HCT116 (cell line): Measurements from ENCODE around the gene PRKCH. TPM values are rescaled to one million over a fixed set of nuclear protein-coding genes. Genes with fewer than 3 reads are reported as not detected.

Source experiments
- ATAC-seq: fragments of 200-7000 bp; cut with Tn5 transposase; 2 replicates; pipeline ENCODE4 v1.9.1; 2020; ENCODE audit warnings: mild to moderate bottlenecking, moderate library complexity
- BruUV-seq: library from RNA; stranded (reverse); fragments of 400-500 nt; replicated peaks from 2 replicates; lab custom pipeline; 2021; lab: Mats Ljungman, UMichigan
- CTCF ChIA-PET: fragments of 300-600 bp; sonication (Branson Sonifier 250); formaldehyde crosslinking; loops from one replicate; lab custom pipeline; 2021; ENCODE audit warnings: antibody characterized with exemption; lab: Charles Lee
- POLR2A ChIA-PET: fragments of 300-600, 350-600 bp; sonication (Branson Sonifier 250); formaldehyde crosslinking; loops from one replicate; lab custom pipeline; 2021; ENCODE audit warnings: antibody characterized with exemption; lab: Charles Lee
- RAD21 ChIA-PET, 2 experiments: fragments of 300-600 bp; sonication (Branson Sonifier 250); formaldehyde crosslinking; loops; one replicate each; lab custom pipeline; 2023; ENCODE audit warnings: low total read pairs in 2 of 2; ENCODE audit not compliant: uncharacterized antibody in 2 of 2, unreplicated experiment in 2 of 2, low non-redundant PET in 1 of 2; lab: Charles Lee
- DNase-seq: peaks from one replicate; pipeline ENCODE4 v3.0.0-alpha.2; 2010; ENCODE audit warnings: low read depth, low spot score
- H2AFZ ChIP-seq: fragments of 200-600 bp; shearing (Covaris generic), sonication (generic); 2 replicates; pipeline ENCODE4 v1.6.1; 2017; ENCODE audit warnings: low read depth, mixed run types, mixed read lengths, antibody characterized with exemption, low read length; ENCODE audit not compliant: poor library complexity, severe bottlenecking
- H3K27ac ChIP-seq: 2 replicates; pipeline ENCODE4 v1.5.1; 2012; ENCODE audit warnings: low read depth, low read length
- H3K27me3 ChIP-seq: fragments of 200-600 bp; sonication (generic); 2 replicates; pipeline ENCODE4 v1.6.1; 2016; ENCODE audit warnings: mixed run types, low read length, mixed read lengths; ENCODE audit not compliant: insufficient read depth
- H3K36me3 ChIP-seq, 2 experiments: fragments of 200-500 bp in 1 of 2; fragments of 200-600 bp in 1 of 2; sonication (Bioruptor generic) in 1 of 2; sonication (generic) in 1 of 2; 2 replicates each; pipeline versions ENCODE4 v1.5.1 to v1.6.1; 2014 to 2016; ENCODE audit warnings: low read length in 2 of 2, inconsistent platforms in 1 of 2, mixed read lengths in 1 of 2, mixed run types in 1 of 2; ENCODE audit not compliant: insufficient read depth in 2 of 2, control insufficient read depth in 1 of 2
- H3K4me1 ChIP-seq, 2 experiments: fragments of 200-600 bp in 1 of 2; sonication (generic) in 1 of 2; 2 replicates each; pipeline versions ENCODE4 v1.5.1 to v1.6.1; 2012 to 2017; ENCODE audit warnings: low read length in 2 of 2, inconsistent platforms in 1 of 2, mild to moderate bottlenecking in 1 of 2, mixed read lengths in 1 of 2, mixed run types in 1 of 2, moderate library complexity in 1 of 2; ENCODE audit not compliant: insufficient read depth in 2 of 2, control insufficient read depth in 1 of 2
- H3K4me2 ChIP-seq: fragments of 200-600 bp; sonication (generic); 2 replicates; pipeline ENCODE4 v1.6.1; 2017; ENCODE audit warnings: mixed run types, low read length, mixed read lengths
- H3K4me3 ChIP-seq, 2 experiments: fragments of 200-600 bp in 1 of 2; sonication (generic) in 1 of 2; replicated peaks in 1 of 2; 2 replicates each; pipeline ENCODE4 v1.5.1; 2011 to 2016; ENCODE audit warnings: low read length in 2 of 2, control low read depth in 1 of 2, low read depth in 1 of 2, mild to moderate bottlenecking in 1 of 2, mixed read lengths in 1 of 2, mixed run types in 1 of 2
- H3K79me2 ChIP-seq: fragments of 200-600 bp; sonication (generic); 2 replicates; pipeline ENCODE4 v1.6.1; 2017; ENCODE audit warnings: mild to moderate bottlenecking, mixed run types, low read length, moderate library complexity, mixed read lengths; ENCODE audit not compliant: insufficient read depth
- H3K9ac ChIP-seq: fragments of 200-600 bp; sonication (generic); 2 replicates; pipeline ENCODE4 v1.6.1; 2016; ENCODE audit warnings: low read length, mixed read lengths
- H3K9me2 ChIP-seq: fragments of 200-600 bp; sonication (generic), shearing (Covaris generic); 2 replicates; pipeline ENCODE4 v1.6.1; 2017; ENCODE audit warnings: mixed run types, mild to moderate bottlenecking, moderate library complexity; ENCODE audit not compliant: insufficient read depth
- H3K9me3 ChIP-seq, 2 experiments: fragments of 200-500 bp in 1 of 2; fragments of 200-600 bp in 1 of 2; sonication (Bioruptor generic) in 1 of 2; sonication (generic) in 1 of 2; 2 replicates each; pipeline ENCODE4 v1.6.1; 2014 to 2017; ENCODE audit warnings: low read length in 2 of 2, mixed read lengths in 2 of 2, inconsistent platforms in 1 of 2, low read depth in 1 of 2, mild to moderate bottlenecking in 1 of 2, mixed run types in 1 of 2, moderate library complexity in 1 of 2; ENCODE audit not compliant: control insufficient read depth in 1 of 2, insufficient read depth in 1 of 2
- H4K20me1 ChIP-seq: fragments of 200-600 bp; sonication (generic), shearing (Covaris generic); 2 replicates; pipeline ENCODE4 v1.6.1; 2017; ENCODE audit warnings: mixed run types, mild to moderate bottlenecking, moderate library complexity; ENCODE audit not compliant: insufficient read depth
- ATF3 ChIP-seq: IDR thresholded peaks from 2 replicates; pipeline ENCODE4 v1.6.1; 2012
- ELF1 ChIP-seq: IDR thresholded peaks from 2 replicates; pipeline ENCODE4 v1.6.1; 2012; ENCODE audit warnings: low read depth, borderline replicate concordance
- EZH2phosphoT487 ChIP-seq: fragments of 200-600 bp; IDR thresholded peaks from 2 replicates; pipeline ENCODE4 v1.6.1; 2018; ENCODE audit warnings: antibody characterized with exemption, borderline replicate concordance
- POLR2A ChIP-seq: IDR thresholded peaks from 2 replicates; pipeline ENCODE4 v1.7.0; 2011; ENCODE audit warnings: borderline replicate concordance; ENCODE audit not compliant: insufficient read depth, insufficient read length; ENCODE audit errors: extremely low read depth
- RAD21 ChIP-seq: IDR thresholded peaks from 2 replicates; pipeline ENCODE4 v1.6.1; 2012; ENCODE audit warnings: low read depth, mild to moderate bottlenecking
- SIN3A ChIP-seq: IDR thresholded peaks from 2 replicates; pipeline ENCODE4 v1.6.1; 2012; ENCODE audit warnings: low read depth
- TCF7L2 ChIP-seq: IDR thresholded peaks from 2 replicates; pipeline ENCODE4 v1.7.0; 2011; ENCODE audit warnings: borderline replicate concordance, inconsistent platforms; ENCODE audit not compliant: insufficient read depth, insufficient read length; ENCODE audit errors: extremely low read depth
- YY1 ChIP-seq: IDR thresholded peaks from 2 replicates; pipeline ENCODE4 v1.6.1; 2011; ENCODE audit warnings: low read length, low read depth, moderate library complexity, mild to moderate bottlenecking; ENCODE audit not compliant: insufficient replicate concordance; ENCODE audit errors: extremely low read depth
- ZFX ChIP-seq: fragments of 450-650 bp; IDR thresholded peaks from 2 replicates; pipeline ENCODE4 v1.6.1; 2017
- ZNF274 ChIP-seq: fragments of 200-500 bp; sonication (Bioruptor generic); IDR thresholded peaks from 2 replicates; pipeline ENCODE4 v1.6.1; 2014; ENCODE audit warnings: mild to moderate bottlenecking, low read depth, low read length, inconsistent platforms
- intact Hi-C: fragments of 100-400 bp; cut with micrococcal nuclease; formaldehyde crosslinking; loops from 2 replicates; pipeline ENCODE4 v1.10.0; 2022
- total RNA-seq: library from RNA; stranded (reverse); gene quantifications from one replicate; pipeline ENCODE4 v1.2.1, GENCODE V29; 2021; ENCODE audit not compliant: unreplicated experiment
- TF ChIP-seq, protein P1 (sequence below): IDR thresholded peaks from 2 replicates; pipeline ENCODE4 v1.6.1; 2012; ENCODE audit warnings: low read depth

Gene PRKCH
- total RNA-seq, 1 experiment from 2014 or later, result 16.6 TPM

GRCh38 chr14:61397615-61398014 lies 76.2 kb downstream of the PRKCH start:
- Histone ChIP-seq H3K4me2 (no peak overlapping the region), H3K27ac (no peak overlapping the region), H4K20me1 (no peaks in the 10 kb centered on the region), H3K9me3 (no peaks in the 10 kb centered on the region), H2AFZ (no peak overlapping the region), H3K4me3 (no peak overlapping the region), H3K79me2 (no peaks in the 10 kb centered on the region), H3K9ac (no peak overlapping the region), H3K9me2 (no peaks in the 10 kb centered on the region), H3K36me3 (no peaks in the 10 kb centered on the region), H3K27me3 (no peaks in the 10 kb centered on the region), H3K4me1 (no peaks in the 10 kb centered on the region)
- no TSS peak for BruUV-seq
- intact Hi-C loops, result no loop called here
- POLR2A ChIA-PET, result interaction anchor here (1.1 kb wide), 1 partner anchor 9 kb away, joined by 3 read pairs; no protein-coding TSS in a partner anchor
- DNase-seq, result no peak
- no peak for ATAC-seq
- RAD21 ChIA-PET, result no interaction called here
- CTCF ChIA-PET, result no interaction called here
- TF ChIP-seq TCF7L2, result no peak
- TF ChIP-seq POLR2A, result no peak
- TF ChIP-seq ZFX, result no peak
- no peak for TF ChIP-seq SIN3A
- no peak for TF ChIP-seq RAD21
- no peak for TF ChIP-seq ATF3
- TF ChIP-seq ELF1, result no peak
- TF ChIP-seq, protein P1, sequence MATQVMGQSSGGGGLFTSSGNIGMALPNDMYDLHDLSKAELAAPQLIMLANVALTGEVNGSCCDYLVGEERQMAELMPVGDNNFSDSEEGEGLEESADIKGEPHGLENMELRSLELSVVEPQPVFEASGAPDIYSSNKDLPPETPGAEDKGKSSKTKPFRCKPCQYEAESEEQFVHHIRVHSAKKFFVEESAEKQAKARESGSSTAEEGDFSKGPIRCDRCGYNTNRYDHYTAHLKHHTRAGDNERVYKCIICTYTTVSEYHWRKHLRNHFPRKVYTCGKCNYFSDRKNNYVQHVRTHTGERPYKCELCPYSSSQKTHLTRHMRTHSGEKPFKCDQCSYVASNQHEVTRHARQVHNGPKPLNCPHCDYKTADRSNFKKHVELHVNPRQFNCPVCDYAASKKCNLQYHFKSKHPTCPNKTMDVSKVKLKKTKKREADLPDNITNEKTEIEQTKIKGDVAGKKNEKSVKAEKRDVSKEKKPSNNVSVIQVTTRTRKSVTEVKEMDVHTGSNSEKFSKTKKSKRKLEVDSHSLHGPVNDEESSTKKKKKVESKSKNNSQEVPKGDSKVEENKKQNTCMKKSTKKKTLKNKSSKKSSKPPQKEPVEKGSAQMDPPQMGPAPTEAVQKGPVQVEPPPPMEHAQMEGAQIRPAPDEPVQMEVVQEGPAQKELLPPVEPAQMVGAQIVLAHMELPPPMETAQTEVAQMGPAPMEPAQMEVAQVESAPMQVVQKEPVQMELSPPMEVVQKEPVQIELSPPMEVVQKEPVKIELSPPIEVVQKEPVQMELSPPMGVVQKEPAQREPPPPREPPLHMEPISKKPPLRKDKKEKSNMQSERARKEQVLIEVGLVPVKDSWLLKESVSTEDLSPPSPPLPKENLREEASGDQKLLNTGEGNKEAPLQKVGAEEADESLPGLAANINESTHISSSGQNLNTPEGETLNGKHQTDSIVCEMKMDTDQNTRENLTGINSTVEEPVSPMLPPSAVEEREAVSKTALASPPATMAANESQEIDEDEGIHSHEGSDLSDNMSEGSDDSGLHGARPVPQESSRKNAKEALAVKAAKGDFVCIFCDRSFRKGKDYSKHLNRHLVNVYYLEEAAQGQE, result no peak
- TF ChIP-seq EZH2phosphoT487, result no peak
- TF ChIP-seq ZNF274, result no peak
- no peak for TF ChIP-seq YY1
